Endothelial cell of umbilical vein (primary cell): ENCODE data around the gene FMN2. TPM values are rescaled to one million over a fixed set of nuclear protein-coding genes. Genes with fewer than 3 reads are reported as not detected.

Experiments used
- BruUV-seq: library from RNA; stranded (reverse); fragments of 400-500 nt; replicated peaks from 2 replicates; lab custom pipeline; 2021; lab: Mats Ljungman, UMichigan
- CTCF ChIA-PET: fragments of 300-600, 350-600 bp; sonication (Branson Sonifier 250); formaldehyde crosslinking; loops from one replicate; lab custom pipeline; 2021; ENCODE audit warnings: antibody characterized with exemption, inconsistent platforms; lab: Charles Lee
- POLR2A ChIA-PET: fragments of 300-600, 350-600 bp; sonication (Branson Sonifier 250); formaldehyde crosslinking; loops from one replicate; lab custom pipeline; 2021; ENCODE audit warnings: antibody characterized with exemption, inconsistent platforms; lab: Charles Lee
- DNase-seq: peaks from one replicate; pipeline ENCODE4 v3.0.0-alpha.2; 2011; ENCODE audit warnings: low read depth, low spot score
- FAIRE-seq: peaks from 2 replicates; lab custom pipeline; 2011; peaks lifted over from hg19 to GRCh38; lab: Jason Lieb, UNC
- H2AFZ ChIP-seq: 2 replicates; pipeline ENCODE4 v1.6.0; 2012; ENCODE audit warnings: low read depth, low read length, control low read depth, inconsistent platforms
- H3K27ac ChIP-seq: 2 replicates; pipeline ENCODE4 v1.5.1; 2011; ENCODE audit warnings: low read depth, mild to moderate bottlenecking, control low read depth, low read length, moderate library complexity; ENCODE audit not compliant: insufficient read depth
- H3K27me3 ChIP-seq, 2 experiments: 2 replicates each; pipeline versions ENCODE4 v1.6.0 to v1.6.1; 2011; ENCODE audit warnings: low read length in 2 of 2, mixed read lengths in 1 of 2; ENCODE audit not compliant: control insufficient read depth in 2 of 2, insufficient read depth in 2 of 2
- H3K36me3 ChIP-seq, 2 experiments: 2 replicates in 1 of 2; 3 replicates in 1 of 2; pipeline ENCODE4 v1.5.1; 2011; ENCODE audit warnings: low read length in 2 of 2, mild to moderate bottlenecking in 1 of 2, moderate library complexity in 1 of 2; ENCODE audit not compliant: control insufficient read depth in 2 of 2, insufficient read depth in 2 of 2; ENCODE audit errors: extremely low read depth in 1 of 2
- H3K4me1 ChIP-seq: 3 replicates; pipeline ENCODE4 v1.5.1; 2011; ENCODE audit warnings: mild to moderate bottlenecking, low read length; ENCODE audit not compliant: control insufficient read depth, insufficient read depth; ENCODE audit errors: extremely low read depth
- H3K4me2 ChIP-seq: 2 replicates; pipeline ENCODE4 v1.6.1; 2011; ENCODE audit warnings: low read length, control low read depth, mixed read lengths; ENCODE audit not compliant: insufficient read depth
- H3K4me3 ChIP-seq, 3 experiments: fragments of 200-600 bp in 1 of 3; sonication (generic), shearing (Covaris generic) in 1 of 3; replicated peaks in 1 of 3; 2 replicates each; pipeline ENCODE4 v1.5.1; 2011 to 2016; ENCODE audit warnings: control low read depth in 3 of 3, low read length in 3 of 3, mild to moderate bottlenecking in 2 of 3, inconsistent platforms in 1 of 3, low read depth in 1 of 3, moderate library complexity in 1 of 3; ENCODE audit not compliant: insufficient read depth in 1 of 3
- H3K79me2 ChIP-seq: 2 replicates; pipeline ENCODE4 v1.6.0; 2012; ENCODE audit warnings: low read length, inconsistent platforms; ENCODE audit not compliant: control insufficient read depth, insufficient read depth
- H3K9ac ChIP-seq: replicated peaks from 2 replicates; pipeline ENCODE3; 2011; ENCODE audit warnings: low read length, control low read depth; ENCODE audit not compliant: insufficient read depth; ENCODE audit errors: extremely low read depth
- H3K9me1 ChIP-seq: replicated peaks from 3 replicates; pipeline ENCODE4 v1.6.0; 2011; ENCODE audit warnings: mild to moderate bottlenecking, low read length; ENCODE audit not compliant: control insufficient read depth, insufficient read depth; ENCODE audit errors: extremely low read depth
- H3K9me3 ChIP-seq: replicated peaks from 2 replicates; pipeline ENCODE4 v1.5.1; 2012; ENCODE audit warnings: low read length, inconsistent platforms; ENCODE audit not compliant: control insufficient read depth, insufficient read depth
- H4K20me1 ChIP-seq: replicated peaks from 2 replicates; pipeline ENCODE3; 2011; ENCODE audit warnings: mild to moderate bottlenecking, low read length; ENCODE audit not compliant: control insufficient read depth, insufficient read depth; ENCODE audit errors: extremely low read depth
- CTCF ChIP-seq, 2 donors: IDR thresholded peaks; 1 replicate in 1 of 2; 2 replicates in 1 of 2; pipeline ENCODE4 v1.5.1; 2011; ENCODE audit warnings: low read length in 2 of 2, mild to moderate bottlenecking in 2 of 2, moderate library complexity in 2 of 2, control low read depth in 1 of 2, inconsistent platforms in 1 of 2, low read depth in 1 of 2; ENCODE audit not compliant: insufficient read depth in 1 of 2; ENCODE audit errors: extremely low read depth in 1 of 2
- EZH2 ChIP-seq: IDR thresholded peaks from 2 replicates; pipeline ENCODE4 v1.6.1; 2012; ENCODE audit warnings: borderline replicate concordance, low read depth, mild to moderate bottlenecking, moderate library complexity, low read length, inconsistent platforms; ENCODE audit not compliant: severe bottlenecking
- FOS ChIP-seq: IDR thresholded peaks from 2 replicates; pipeline ENCODE4 v1.6.1; 2011; ENCODE audit warnings: mild to moderate bottlenecking, low read length, moderate library complexity, borderline replicate concordance; ENCODE audit not compliant: insufficient read depth
- GATA2 ChIP-seq: IDR thresholded peaks from 2 replicates; pipeline ENCODE4 v1.7.0; 2011; ENCODE audit warnings: low read depth, mild to moderate bottlenecking, moderate library complexity, mixed read lengths, low read length; ENCODE audit not compliant: insufficient read length, insufficient read depth
- JUN ChIP-seq: IDR thresholded peaks from 2 replicates; pipeline ENCODE4 v1.6.1; 2011; ENCODE audit warnings: borderline replicate concordance, low read depth; ENCODE audit not compliant: insufficient read length, insufficient read depth
- MAX ChIP-seq: IDR thresholded peaks from 2 replicates; pipeline ENCODE4 v1.6.1; 2011; ENCODE audit not compliant: insufficient read depth, insufficient read length
- MYC ChIP-seq: IDR thresholded peaks from one replicate; pipeline ENCODE4 v1.6.1; 2011; ENCODE audit warnings: mild to moderate bottlenecking, low read depth, low read length
- POLR2A ChIP-seq: IDR thresholded peaks from 2 replicates; pipeline ENCODE4 v1.6.1; 2012; ENCODE audit warnings: low read depth, mild to moderate bottlenecking, control low read depth, low read length
- POLR2AphosphoS5 ChIP-seq: IDR thresholded peaks from 2 replicates; pipeline ENCODE4 v1.6.1; 2012; ENCODE audit warnings: low read depth, mild to moderate bottlenecking, control low read depth, low read length, moderate library complexity; ENCODE audit not compliant: insufficient read depth
- dilution Hi-C: fragments of 300-500 bp; cut with MboI; formaldehyde crosslinking; loops from one replicate; pipeline ENCODE4 v1.15.0; 2019; ENCODE audit warnings: low sequenced_read_pairs; ENCODE audit not compliant: extremely low pct_ligation_motif_present
- intact Hi-C: fragments of 100-400 bp; cut with micrococcal nuclease; formaldehyde crosslinking; loops from one replicate; pipeline ENCODE4 v1.10.0; 2022
- polyA plus RNA-seq, 4 experiments: library from polyadenylated mRNA; depleted of rRNA in 3 of 4; stranded (reverse) in 3 of 4; unstranded in 1 of 4; fragments of >200 nt; gene quantifications; 2 replicates each; pipeline versions ENCODE4 v1.2.1 to v1.2.3, GENCODE V29; 2011 to 2012; ENCODE audit warnings: missing spikeins in 1 of 4
- total RNA-seq: library from RNA; stranded (reverse); gene quantifications from 2 replicates; pipeline ENCODE4 v1.2.3, GENCODE V29; 2021

The FMN2 gene
- total and polyA plus RNA-seq, 2 donors (not counting 3 experiments of a cell fraction or from before 2014, with no cell fraction given), result not detected

- no peaks in the 10 kb centered on the region for H3K79me2 ChIP-seq
- H3K27me3 ChIP-seq, result peaks cover 28 to 47% of the 10 kb centered on the region in 2 experiments
- H3K9ac ChIP-seq, result no peak overlapping the region
- no peak overlapping the region for H2AFZ ChIP-seq
- no peaks in the 10 kb centered on the region for H4K20me1 ChIP-seq
- intact Hi-C loops, result no loop called here
- H3K9me3 ChIP-seq, result no peaks in the 10 kb centered on the region
- peaks cover 7% of the 10 kb centered on the region for H3K4me1 ChIP-seq
- FAIRE-seq (no peak), DNase-seq (no peak)
- ChIA-PET CTCF (no interaction called here), POLR2A (no interaction called here)
- H3K9me1 ChIP-seq, result no peaks in the 10 kb centered on the region
- H3K27ac ChIP-seq, result no peak overlapping the region
- H3K4me3 ChIP-seq, result no peak overlapping the region
- no peak overlapping the region for H3K4me2 ChIP-seq
- no TSS peak for BruUV-seq
- dilution Hi-C loops, result no loop called here
- TF ChIP-seq POLR2AphosphoS5 (no peak), MYC (no peak)
- H3K36me3 ChIP-seq, result no peaks in the 10 kb centered on the region
These were observed 1.7 kb upstream of the FMN2 start for GRCh38 chr1:240090014-240090413.

GRCh38 chr1:240090957-240091600 lies 604 bp upstream of the FMN2 start:
- Histone ChIP-seq H4K20me1 (no peaks in the 10 kb centered on the region), H3K27ac (no peak overlapping the region)

More at GRCh38 chr1:240090957-240091600, 604 bp upstream of the FMN2 start:
- ChIA-PET POLR2A (no interaction called here), CTCF (no interaction called here)
- FAIRE-seq (no peak), DNase-seq (no peak)
- intact Hi-C loops (no loop called here), dilution Hi-C loops (no loop called here)
- Histone ChIP-seq H3K4me1 (peaks cover 7% of the 10 kb centered on the region), H3K4me2 (no peak overlapping the region), H3K4me3 (no peak overlapping the region), H3K36me3 (no peaks in the 10 kb centered on the region), H2AFZ (no peak overlapping the region), H3K9ac (no peak overlapping the region), H3K27me3 (peaks cover 28 to 49% of the 10 kb centered on the region in 2 experiments), H3K79me2 (no peaks in the 10 kb centered on the region), H3K9me3 (no peaks in the 10 kb centered on the region), H3K9me1 (no peaks in the 10 kb centered on the region)
- no TSS peak for BruUV-seq
- TF ChIP-seq EZH2, result no peak
- TF ChIP-seq MYC, result no peak
- no peak for TF ChIP-seq FOS
- TF ChIP-seq JUN, result no peak
- no peak for TF ChIP-seq MAX
- no peak for TF ChIP-seq POLR2AphosphoS5
- TF ChIP-seq POLR2A, result no peak
- TF ChIP-seq GATA2, result no peak
- no peak for TF ChIP-seq CTCF (IDR thresholded peaks at IDR 0.05; ENCODE audit: extremely low read depth in 1 of 2, insufficient read depth in 1 of 2, low read depth in 1 of 2, low read length in 2 of 2)
